PFSK-1 (cell line): ENCODE measurements around the gene NRN1.

Experiments
- POLR2AphosphoS5 ChIP-seq: IDR thresholded peaks from 2 replicates; pipeline ENCODE4 v1.6.1; 2012; ENCODE audit warnings: low read depth, mild to moderate bottlenecking, control low read depth, low read length, moderate library complexity
- TF ChIP-seq, protein P1 (sequence below), 2 experiments: IDR thresholded peaks; 2 replicates each; pipeline versions ENCODE4 v1.6.1 to v1.8.0; 2011 to 2012; ENCODE audit warnings: low read depth in 2 of 2, low read length in 2 of 2, control low read depth in 1 of 2, inconsistent platforms in 1 of 2, mild to moderate bottlenecking in 1 of 2, moderate library complexity in 1 of 2; ENCODE audit not compliant: insufficient read depth in 1 of 2

- TF ChIP-seq, protein P1, sequence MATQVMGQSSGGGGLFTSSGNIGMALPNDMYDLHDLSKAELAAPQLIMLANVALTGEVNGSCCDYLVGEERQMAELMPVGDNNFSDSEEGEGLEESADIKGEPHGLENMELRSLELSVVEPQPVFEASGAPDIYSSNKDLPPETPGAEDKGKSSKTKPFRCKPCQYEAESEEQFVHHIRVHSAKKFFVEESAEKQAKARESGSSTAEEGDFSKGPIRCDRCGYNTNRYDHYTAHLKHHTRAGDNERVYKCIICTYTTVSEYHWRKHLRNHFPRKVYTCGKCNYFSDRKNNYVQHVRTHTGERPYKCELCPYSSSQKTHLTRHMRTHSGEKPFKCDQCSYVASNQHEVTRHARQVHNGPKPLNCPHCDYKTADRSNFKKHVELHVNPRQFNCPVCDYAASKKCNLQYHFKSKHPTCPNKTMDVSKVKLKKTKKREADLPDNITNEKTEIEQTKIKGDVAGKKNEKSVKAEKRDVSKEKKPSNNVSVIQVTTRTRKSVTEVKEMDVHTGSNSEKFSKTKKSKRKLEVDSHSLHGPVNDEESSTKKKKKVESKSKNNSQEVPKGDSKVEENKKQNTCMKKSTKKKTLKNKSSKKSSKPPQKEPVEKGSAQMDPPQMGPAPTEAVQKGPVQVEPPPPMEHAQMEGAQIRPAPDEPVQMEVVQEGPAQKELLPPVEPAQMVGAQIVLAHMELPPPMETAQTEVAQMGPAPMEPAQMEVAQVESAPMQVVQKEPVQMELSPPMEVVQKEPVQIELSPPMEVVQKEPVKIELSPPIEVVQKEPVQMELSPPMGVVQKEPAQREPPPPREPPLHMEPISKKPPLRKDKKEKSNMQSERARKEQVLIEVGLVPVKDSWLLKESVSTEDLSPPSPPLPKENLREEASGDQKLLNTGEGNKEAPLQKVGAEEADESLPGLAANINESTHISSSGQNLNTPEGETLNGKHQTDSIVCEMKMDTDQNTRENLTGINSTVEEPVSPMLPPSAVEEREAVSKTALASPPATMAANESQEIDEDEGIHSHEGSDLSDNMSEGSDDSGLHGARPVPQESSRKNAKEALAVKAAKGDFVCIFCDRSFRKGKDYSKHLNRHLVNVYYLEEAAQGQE (IDR thresholded peaks at IDR 0.05; ENCODE audit: insufficient read depth in 1 of 2, low read depth in 2 of 2, low read length in 2 of 2) = no peak
- TF ChIP-seq POLR2AphosphoS5 = no peak
These were observed 5.3 kb downstream of the NRN1 start for GRCh38 chr6:6001443-6001842.
